HG03439 (cell line): ENCODE results near the gene PHACTR1.

Experiments used
- ATAC-seq: cut with Tn5 transposase; IDR thresholded peaks from one replicate; pipeline ENCODE4 v1.9.1; 2021; ENCODE audit warnings: mild to moderate bottlenecking, moderate library complexity; ENCODE audit not compliant: unreplicated experiment

PHACTR1 gene

DNA sequence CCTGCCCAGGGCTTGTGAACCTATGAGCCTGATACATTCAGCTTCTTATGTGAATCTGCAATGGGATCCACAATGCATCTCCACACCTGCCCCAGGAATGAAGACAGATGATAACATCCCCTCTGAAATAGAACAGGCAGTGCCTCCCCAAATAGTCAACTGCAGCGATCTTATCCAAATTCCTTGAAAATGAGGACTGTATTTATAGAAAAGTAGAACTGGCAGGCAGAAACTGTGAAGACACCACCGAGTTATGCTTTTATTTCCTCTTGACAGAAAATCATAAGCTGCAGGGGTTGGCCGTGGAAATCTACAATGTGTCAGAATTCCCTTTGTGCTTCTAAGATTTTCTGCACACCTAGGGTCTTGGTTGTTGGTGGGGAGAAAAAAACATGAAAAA is 341.5 kb downstream of the PHACTR1 start:
- ATAC-seq: no peak

DNA sequence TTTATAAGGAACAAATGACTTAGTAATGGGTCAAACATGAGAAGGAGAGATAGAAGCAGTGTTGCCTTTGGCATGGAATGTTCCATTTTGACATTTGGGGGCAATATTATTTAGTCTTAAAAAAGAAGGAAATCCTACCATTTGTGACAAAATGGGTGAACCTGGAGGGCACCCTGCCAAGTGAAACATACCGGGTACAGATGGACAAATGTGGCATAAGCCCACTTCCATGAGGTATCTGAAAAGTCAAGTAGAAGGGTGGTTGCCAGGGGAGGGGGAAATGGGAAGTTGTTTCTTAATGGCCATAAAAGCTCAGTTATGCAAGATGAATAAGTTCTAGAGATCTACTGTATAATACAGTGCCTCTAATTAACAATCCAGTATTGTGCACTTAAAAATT is 342.5 kb downstream of the PHACTR1 start:
- no peak for ATAC-seq

DNA sequence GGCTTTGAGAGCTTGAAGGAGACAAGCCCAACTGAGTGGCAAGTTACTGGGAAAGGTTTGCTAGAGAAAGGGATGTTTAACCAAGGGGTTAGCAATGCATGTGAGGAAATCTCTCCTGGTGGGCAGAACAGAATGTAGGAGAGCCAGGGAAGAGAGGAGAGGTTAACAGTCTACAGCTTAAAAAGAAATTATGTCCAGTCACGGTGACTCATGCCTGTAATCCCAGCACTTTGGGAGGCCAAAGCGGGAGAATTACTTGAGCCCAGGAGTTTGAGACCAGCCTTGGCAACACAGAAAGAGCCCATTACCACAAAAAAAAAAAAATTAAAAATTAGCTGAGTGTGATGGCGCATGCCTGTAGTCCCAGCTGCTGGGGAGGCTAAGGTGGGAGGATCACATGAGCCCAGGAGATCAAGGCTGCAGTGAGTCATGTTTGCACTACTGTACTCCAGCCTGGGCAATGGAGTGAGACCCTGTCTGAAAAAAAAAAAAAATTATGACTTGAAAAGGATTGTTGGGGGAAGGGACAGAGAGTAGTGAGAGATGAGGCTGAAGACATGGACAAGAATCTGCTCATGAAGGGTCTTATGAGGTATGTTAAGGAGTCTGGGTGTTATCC is 346.8 kb downstream of the PHACTR1 start:
- no peak for ATAC-seq

DNA sequence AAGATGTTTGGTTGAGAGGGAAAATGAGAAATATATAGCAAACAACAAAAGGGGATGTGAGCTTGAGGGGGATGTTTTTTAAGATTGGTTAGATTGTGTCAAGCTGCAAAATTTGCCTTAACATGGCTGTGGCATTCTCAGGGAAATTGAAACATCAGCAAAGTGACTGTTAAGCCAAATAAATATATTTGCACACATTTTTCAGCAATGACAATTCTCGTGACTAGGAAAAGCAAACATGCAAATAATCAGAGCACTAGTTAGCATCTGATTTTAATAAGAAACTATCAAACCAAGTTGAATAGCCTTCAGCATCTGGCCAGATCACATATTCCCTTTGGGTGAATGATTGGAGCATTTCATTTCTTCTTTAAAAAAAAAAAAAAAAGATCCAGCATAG is 349.0 kb downstream of the PHACTR1 start:
- no peak for ATAC-seq

DNA sequence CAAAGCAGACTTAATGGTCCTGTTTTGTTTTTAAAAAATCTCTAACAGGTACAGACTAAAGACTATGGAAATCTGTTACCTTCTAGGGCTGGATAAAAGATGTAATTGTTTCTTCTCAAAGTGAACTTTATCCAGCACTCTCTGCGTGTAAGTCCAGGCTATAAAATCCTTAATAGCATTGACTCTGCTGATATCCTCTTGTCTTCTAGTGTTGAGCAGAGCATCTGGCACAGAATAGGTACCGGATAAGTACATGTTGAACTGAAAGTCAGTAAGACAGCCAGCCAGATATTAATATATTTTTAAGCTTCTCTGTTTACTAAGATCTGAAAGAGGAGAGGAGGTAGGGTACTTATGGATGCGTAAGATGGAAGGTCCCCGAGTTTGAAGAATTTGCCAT is 349.5 kb downstream of the PHACTR1 start:
- ATAC-seq: no peak

DNA sequence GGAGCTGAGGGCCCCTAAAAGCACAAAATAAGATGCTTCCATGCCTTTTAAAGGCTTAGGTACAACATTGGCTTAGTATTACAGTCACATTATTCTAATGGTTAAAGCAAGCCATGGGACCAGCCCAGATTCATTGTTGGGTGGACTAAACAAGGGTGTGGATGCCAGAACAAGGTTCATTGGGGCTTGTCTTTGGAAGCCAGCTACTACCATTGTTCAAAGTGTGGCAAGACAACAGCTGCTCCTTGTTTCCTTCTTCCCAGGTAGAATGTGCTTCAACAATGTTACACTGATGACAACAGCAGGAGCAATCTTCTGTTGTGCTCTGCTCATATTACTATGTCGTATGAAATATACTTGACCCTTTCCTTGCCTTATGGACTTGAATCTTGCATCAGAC is 350.3 kb downstream of the PHACTR1 start:
- ATAC-seq: no peak

DNA sequence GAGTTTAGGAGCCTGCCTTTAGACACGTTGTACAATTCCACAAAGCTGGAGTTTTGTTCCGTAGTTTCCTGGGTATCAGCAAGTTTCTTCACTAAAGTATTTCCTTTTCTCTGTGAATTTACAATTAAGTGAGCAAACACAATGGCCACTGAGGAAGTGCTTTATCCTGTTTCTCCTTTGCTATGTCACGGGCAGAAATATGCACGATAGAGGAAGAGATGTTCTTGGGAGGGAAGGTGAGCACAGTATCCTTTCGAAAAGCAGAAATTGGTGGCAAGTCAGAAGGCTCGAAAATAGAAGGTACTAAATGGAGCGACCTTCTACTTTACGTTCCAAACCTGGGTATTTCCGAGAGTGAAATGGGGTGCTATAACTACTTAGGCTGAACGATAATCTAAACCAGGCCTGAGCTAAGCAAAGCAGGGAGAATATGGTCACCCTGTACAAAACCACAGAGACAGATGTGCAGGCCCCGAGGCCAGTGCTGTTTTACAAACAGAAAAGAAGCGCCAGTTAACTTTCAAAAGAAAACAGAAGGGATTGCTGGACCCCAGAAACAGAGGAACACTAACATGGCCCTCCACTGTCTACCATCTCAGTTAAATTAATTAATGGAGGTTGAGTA is 352.1 kb downstream of the PHACTR1 start:
- no peak for ATAC-seq

DNA sequence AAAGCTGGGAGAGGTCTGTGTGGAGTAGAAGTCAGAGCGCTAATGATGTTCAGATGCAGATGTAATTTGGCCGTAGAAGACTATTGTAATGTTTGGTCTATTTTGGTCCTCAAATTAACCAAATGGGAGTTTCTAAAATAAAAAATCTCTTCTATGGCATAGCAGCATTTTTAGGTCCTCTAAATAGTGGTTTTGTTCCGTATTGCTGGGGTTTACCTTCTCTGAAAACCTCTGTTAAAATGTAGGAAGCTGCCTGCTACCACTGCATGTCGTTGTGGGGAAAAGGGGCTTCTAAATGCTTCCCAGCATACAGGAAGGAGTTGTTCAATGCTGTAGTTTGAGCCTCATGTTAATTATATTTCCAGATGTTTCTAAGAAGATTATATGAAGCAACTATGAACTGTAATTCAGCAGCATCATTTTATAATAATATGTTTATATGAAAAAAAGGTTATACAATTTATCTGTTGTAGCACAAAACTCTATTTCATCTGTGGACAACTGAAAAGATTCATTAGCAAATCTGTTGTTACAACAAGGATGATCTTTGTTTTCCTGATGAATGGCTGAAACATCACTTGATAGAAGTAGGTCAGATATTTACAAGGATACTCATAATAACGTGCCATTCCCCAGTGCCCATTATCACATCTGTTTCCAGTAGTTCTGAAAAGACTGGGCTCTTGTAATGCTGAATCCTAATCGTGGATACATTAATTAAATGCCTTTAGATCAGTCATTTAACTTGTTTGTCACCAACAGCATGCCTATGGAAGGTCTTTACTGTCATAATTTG is 355.2 kb downstream of the PHACTR1 start:
- ATAC-seq: no peak

DNA sequence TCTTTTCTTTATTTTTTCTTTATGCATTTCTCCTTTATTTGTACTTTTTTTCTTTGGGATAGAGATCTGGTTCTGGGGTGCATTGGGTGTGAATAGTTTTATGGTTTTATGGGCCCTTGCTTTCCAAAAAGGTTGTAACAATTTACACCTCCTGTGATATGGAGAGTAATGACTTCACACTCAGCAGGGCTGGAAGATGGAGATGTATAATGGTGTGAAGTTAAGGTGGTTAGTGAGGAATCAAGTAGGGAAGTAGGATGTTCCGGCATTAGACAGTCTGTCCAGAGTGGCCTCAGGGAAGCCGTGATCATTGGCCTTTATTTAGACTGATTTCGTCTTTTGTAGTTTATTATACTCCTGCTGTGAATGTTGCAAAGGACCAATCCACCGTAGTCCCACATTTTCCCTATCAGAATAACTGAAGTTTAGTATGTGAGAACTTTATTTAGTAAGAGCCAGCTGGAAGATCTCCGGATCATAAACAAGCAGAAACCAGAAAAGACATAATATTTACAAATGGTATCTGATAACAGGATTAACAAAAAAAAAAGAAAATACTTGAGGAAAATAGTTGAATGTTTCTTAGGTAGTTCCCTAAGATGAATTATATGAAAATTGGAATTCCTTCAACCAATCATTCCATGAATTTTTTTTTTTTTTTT is 356.2 kb downstream of the PHACTR1 start:
- no peak for ATAC-seq

DNA sequence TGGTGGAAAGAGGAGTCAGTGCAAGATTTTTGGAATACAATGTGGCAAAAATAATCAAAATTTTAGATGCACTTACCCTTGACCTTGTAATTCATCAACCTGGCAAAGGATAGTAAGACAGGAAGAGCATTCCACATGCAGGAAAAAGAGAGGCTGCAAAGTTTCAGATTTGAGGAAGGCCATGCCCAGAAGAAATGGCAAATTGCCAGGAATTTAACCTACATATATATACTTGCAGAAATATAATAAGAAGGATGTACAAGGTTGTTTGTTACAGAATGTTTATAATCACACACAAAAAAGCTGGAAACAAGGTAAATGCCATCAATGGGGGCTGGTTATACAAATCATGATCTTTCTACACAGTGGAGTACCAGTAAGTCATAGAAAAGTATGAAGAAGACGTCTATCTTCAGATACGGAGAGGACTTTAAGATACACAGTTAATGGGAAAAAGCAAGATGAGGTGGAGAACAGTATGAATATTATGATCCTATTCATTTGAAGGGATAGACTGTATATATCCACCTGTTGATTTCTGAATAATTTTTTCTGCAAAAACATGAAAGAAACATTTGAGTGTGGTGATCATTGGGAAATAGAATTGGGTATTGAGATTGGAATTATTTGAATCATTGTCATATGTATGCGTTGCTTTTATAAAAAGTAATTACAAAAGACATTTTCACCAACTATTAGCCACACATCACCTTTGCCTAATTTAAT is 358.0 kb downstream of the PHACTR1 start:
- no peak for ATAC-seq

DNA sequence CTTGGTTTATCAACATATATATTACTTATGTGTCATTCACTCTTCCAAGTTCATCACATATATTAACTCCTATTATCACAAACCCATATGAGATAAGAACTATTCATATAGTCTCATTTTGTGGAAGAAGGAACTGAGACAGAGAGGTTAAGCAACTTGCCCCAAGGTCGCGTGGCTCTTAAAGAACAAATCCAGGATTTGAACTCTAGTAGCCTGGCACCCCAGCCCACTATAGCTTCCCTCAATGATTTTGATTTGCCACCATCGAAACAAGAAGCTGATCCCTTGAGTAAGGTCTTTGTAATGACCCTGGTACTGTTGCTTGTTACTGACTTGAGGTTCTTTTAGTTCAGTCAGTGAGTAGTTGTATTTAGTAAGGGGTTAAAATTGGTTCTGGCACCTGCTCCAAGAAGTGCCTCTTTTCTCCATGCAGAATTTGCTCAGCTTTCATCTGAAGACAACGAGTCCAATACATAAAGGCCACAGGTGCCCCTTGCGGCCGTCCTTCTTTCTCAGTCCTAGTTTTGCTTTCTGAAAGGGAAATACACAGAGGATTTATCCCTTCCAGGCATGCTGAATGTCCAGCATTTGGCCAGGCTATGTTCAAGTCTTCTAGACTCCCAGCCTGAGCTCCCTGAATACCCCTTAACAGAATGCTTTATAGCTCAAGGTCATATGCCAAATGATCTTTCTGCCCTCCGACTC is 358.7 kb downstream of the PHACTR1 start:
- no peak for ATAC-seq

DNA sequence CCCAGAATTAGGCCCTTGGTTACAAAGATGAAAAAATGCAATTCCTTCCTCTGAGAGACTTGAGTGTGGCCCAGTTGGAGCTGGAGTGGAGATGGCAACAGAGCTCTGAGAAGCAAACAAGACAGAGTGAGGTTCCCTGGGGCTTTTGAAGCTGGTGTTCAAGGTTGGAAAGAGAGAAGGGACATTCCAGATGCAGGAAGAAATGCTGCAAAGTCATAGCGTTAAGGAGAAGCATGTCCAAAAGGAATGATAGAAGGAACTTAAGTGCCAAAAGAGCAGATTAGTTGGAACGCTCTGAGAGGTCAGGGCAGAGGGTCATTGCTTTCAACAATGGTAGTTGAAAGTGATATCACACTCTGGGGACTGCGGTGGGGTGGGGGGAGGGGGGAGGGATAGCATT is 360.0 kb downstream of the PHACTR1 start:
- no peak for ATAC-seq

DNA sequence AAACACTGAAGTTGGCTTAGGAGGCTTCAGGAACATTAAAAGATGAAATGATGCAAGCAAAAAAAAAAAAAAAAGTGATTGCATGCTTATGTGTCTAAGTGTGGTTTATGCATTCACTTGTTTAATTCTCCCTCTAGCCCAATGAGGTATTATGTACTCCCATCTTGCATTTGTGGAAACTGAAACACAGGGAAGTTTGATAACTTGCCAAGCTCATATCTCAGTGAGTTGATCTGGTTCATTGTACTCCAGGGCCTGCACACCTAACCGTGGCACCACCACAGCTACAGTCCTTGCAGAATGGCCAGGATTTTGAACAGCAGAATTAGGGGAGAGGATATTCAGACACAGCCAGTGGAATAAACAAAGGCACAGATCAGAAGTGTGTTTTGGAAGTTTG is 360.6 kb downstream of the PHACTR1 start:
- ATAC-seq: no peak

DNA sequence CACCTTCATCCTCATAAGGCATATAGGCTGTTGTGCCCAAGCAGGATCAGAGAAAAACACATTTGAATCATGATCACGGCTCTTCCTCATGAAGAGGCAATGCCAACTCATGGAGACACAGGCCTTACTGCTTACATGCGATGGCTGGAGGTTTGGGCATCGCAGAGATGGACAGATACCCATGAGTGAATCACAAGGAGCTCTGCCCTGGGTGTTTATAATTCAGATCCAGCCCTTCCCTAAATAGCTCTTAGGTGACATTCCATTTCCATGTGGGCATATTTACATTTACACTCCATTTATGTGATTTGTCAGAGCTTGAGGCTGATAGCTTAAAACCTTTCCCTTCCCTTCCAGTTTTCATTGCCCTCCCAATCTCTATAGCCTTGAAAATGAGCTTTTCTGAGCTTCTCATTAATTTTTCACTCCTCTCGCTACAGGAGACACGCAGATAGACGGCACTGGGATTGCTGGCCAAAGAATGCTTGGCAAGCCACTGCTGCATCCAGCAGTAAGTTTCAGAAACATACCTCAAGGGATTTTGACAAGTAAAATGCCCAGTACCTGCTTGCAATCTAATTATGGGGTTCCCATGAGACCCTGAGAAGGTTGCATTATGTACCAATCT is 362.6 kb downstream of the PHACTR1 start:
- no peak for ATAC-seq

DNA sequence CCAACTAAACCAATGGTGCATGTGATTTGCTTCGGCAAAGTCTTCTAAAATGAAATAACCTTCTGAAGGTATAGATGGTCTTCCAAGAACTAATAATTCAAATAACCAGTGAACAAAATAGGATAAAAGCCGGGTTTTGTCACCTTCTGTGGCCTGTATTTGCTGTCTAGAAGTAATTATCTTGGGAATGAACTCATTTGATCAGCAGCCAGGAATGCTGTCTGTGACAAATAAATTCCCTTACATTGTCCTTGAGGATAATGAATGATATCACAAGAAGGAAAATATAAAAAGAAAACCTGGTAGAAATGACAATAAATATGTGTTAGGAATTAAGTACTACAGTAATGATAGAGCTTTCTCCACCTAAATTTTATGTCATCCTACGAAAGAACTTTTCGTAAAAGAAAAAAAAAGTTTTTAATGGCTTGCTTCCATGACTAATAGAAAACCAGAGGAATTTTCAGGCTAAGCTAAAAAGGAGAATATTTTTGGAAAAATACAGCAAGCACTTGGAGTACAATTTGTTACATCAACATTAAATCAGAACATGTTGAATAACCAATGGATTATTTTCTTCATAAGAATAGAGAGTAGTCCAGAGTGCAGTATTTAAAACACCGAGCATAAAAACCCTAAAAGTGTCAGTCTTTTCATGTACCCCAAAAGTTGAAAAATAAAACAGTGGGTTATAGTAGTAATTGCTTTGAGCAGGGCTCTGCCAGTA is 364.1 kb downstream of the PHACTR1 start:
- ATAC-seq: no peak

DNA sequence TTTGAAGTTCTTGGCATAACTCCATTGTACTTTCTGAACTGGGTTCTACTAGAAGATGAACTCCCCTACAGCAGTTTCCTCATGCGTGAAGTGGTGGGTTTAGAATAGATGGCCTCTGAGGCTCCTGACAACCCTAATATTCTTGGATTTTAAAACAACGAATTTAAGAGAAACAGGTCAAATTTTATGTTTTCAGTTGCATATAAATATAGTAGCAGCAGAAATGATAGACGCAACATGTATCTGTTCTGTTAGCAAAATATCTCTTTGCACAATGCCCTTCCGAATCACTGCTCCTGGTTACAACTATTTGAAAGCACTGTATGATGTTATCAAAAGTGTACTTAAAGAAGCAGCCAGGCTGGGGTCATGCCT is 364.6 kb downstream of the PHACTR1 start:
- ATAC-seq: no peak

DNA sequence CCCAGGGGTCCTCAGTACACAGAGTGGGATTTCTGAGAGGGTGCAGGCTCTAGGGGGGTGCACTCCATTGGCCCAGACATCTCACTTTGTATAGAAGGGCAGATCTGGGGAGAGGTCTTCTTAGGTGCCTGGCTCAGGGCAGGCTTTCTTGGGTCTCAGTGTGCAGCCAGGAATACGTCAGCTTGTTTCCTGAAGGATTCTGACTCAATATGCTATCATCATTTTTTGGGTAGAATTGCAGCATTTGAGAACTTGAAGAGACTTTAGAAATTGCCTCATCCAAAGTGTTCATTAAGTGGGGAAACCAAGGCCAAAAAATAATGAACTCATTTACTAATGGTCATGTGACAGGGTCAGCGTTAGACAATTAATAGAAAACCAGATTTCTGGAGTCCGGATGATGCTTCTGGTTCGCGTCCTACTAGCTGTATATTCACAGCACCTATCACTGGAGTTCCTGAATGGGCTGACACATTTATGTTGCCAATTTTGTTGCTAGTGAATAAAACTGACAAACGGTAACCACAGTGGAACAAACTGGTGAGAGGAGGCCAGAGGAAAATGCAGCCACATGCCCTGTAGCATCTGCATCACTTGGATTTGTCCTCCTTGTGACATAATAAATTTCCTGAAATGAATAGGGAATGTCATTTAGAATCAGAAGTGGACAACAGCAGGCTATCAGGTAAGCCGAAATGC is 372.9 kb downstream of the PHACTR1 start:
- no peak for ATAC-seq

DNA sequence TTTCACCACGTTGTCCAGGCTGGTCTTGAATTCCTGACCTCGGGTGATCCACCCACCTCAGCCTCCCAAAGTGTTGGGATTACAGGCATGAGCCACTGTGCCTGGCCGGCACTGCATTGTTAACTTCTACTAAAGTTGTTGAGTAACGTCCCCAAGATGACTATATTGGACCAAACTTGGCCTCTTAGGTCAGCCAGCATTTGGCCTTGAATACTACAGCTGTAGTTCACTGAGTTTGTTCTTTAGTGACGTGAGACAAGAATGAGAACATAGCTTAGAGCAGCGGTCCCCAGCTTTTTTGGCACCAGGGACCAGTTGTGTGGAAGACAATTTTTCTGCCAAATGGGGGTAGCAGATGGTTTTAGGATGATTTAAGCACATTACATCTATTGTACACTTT is 374.6 kb downstream of the PHACTR1 start:
- no peak for ATAC-seq
